Fibroblast of the conjunctiva (primary cell): ENCODE results near the gene SCN4B.

Source experiments
- DNase-seq: peaks from one replicate; pipeline ENCODE4 v3.0.0-alpha.2; 2010; ENCODE audit warnings: low read depth

SCN4B gene

GRCh38 chr11:118174006-118174567 lies 21.5 kb upstream of the SCN4B start:
- no peak for DNase-seq

GRCh38 chr11:118172356-118172755 lies 19.7 kb upstream of the SCN4B start:
- no peak for DNase-seq

DNA sequence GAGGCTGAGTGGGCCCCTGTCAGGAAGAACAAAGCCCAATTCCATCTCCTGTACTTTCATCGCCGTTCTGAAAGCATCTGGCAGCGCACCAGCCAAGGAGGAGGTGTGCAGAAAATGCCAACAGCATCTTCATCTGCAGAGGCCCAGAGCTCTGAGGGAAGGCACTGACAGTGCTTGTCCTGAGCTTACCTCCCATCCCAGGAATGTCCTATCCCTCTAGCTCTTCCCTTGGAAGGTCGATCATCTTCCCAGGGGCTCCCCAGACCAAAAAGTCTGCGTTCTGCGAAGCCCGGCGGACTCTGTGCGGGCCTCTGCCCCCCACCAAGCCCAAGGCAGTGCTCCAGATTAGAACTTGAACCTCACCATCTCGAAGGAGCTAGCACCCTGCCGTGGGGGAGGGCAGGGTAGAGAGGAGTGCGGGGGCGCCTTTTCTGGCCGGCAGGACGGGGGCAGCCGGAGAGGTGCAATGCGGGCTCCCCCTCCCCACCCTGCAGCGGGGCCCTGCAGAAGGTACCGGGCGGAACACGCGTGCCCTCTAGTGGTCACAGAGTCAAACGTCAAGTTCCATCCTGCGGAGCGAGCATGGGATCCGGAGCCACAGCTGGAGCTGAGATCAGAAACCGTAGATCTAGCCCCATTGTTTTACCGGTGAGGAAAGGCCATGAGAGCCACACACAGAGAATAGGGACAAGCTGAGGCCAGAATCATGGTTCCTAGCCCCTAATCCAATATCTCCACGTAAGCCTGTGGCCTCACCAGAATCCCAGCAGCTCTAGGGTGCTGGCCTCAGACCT lies 18.8 kb upstream of the SCN4B start:
- peak; percentile 43 for DNase-seq

GRCh38 chr11:118170882-118171268 lies 18.3 kb upstream of the SCN4B start:
- DNase-seq = no peak

DNA sequence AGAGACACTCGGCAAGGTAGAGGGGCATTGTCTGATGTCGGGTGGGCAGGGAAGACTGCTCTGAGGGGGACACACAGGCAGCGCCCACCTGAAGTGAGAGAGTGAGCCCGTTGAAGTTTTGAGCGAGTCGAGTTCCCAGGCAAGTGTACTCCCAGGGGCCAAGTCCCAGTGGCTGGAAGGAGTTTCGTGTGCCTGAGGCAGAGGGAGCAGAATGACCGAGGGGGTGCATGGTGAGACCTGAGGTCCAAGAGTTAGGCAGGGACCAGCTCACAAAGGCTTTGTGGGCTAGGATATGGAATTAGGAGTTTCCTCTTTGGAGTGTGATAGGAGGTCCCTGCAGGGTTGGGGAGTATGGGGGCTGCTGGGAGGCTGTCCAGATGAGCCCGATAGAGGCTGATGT lies 17.6 kb upstream of the SCN4B start:
- DNase-seq = no peak

DNA sequence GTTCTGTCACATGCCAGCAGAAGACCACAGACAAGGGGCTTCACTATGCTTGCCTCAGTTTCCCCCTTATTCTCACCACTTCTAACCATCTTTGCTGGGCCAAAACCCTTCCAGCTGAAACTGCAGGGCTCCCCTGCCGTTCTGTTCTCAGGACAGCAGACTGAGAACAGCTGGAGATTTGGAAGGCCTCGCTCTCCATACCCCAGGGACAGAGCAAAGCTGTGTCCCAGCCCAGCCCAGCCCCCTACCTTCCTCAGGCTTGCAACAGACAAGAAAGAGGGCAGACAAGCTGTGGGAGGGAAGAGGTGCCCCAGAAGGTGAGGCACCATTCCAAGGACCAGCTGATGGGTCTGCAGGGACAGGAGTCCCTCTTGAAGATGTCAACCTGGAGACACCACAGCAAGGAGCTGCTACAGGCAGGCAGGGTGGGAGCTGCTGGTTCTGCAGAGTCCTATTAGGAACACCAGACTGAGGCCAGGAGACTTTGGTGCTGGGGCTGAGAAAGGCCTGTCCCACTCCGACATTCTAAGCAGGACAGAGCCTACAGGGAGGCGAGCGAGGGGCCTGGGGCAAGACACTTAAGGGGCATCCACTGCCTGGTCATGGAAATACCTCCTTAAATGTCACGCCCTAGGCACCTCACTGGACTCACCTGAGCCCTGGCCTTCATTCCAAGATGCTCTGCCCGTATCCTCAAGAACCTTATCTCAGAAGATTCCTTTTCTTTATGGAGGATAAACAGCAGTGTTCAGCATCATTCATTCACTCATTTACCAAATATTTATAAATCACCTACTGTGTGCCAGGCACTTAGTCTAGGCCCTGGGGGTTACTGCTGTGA lies 16.9 kb upstream of the SCN4B start:
- no peak for DNase-seq

DNA sequence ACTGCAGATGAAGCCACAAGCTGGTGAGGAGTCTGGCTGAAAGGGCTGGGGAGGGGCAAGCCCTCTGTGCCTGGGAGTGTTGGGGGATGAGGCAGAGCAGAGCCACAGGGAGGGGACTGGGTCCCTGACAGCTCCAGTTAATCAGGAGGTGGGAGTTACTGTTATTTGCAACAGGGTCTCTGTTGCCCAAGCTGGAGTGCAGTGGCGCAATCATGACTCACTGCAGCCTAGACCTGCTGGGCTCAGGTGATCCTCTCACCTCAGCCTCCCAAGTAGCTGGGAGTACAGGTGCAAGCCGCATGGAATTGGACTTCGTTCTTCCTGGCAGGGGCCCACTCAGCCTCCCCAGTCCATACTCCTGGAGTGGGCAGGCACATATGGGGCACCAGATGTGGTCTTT lies 16.1 kb upstream of the SCN4B start:
- no peak for DNase-seq

DNA sequence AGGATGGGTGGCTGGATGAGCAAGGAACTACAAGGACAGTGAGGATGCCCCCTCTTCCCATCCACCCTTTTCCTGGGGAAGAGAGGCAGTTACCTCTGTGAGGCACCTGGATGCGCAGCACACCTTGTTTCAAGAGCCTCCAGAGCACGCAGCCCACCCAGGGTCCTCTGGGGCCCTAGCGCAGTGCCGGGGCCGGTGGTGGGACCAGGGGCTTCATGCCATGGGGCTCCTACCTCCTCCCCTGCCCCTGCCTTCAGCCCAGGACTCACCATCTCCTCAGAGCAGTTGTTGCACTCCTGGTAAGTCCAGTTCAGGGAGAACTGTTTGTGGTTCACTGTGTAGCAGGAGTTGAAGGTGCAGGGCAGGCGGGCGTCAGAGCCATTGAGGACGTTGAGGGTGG lies 15.7 kb upstream of the SCN4B start:
- no peak for DNase-seq

DNA sequence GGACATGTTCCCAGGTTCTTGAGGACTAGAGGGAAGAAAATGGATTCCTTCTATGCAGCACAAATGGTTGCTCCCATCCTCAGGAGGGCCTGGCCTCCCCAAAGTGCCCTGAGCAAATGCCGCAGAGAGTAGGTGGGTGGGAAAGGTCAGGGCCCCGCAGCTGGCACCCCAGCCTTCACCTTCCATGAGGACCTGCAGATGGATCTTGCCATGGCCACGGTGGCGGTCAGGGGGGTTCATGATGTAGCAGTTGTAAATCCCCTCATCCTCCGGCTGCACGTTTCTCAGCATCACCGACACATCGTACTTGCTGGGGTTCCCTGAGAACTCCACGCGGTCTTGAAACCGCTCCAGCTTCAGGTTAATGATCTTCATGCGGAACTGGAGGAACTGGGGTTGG lies 15.3 kb upstream of the SCN4B start:
- no peak for DNase-seq

DNA sequence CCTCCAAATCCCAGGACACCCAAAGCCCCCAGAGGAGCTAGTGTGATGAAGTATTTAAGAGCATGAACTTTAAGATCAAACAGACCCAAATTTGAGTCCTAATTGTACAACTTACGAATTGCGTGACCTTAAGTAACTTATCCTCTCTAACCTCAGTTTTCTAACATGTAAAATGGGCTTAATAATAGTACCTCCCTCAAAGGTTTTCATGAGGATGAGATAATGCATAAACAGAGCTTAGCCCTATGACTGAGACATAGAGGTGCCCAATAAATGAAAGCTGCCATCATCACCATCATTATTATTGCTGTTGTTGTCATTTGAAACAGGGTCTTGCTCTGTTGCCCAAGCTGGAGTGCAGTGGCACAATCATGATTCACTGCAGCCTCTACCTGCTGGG lies 14.6 kb upstream of the SCN4B start:
- no peak for DNase-seq

- DNase-seq = no peak
Observed at GRCh38 chr11:118166641-118167040, 14.0 kb upstream of the SCN4B start.

- no peak for DNase-seq
Observed at GRCh38 chr11:118164885-118165284, 12.3 kb upstream of the SCN4B start.

GRCh38 chr11:118163494-118163893 lies 10.9 kb upstream of the SCN4B start:
- DNase-seq = no peak

GRCh38 chr11:118162846-118163245 lies 10.2 kb upstream of the SCN4B start:
- DNase-seq = no peak

DNA sequence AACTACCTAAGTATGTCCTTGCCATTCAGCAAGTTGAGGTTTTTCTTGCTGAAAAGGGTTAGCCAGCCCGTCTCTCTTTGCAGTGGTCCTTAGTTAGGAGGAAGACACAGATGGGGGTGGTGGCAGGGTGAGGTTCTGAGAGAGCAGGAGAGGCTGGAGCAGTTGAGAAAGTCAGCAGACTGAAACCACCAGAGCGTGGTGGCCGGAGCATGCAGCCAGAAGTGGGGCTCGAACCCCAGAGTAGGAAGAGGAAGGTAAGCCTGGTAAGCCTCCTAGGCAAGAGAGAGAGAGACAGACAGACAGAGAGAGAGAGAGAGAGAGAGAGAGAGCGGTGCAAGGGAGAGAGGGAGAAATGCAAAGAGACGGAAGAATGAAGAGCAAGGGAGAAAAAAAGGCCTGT lies 9.2 kb upstream of the SCN4B start:
- no peak for DNase-seq

DNA sequence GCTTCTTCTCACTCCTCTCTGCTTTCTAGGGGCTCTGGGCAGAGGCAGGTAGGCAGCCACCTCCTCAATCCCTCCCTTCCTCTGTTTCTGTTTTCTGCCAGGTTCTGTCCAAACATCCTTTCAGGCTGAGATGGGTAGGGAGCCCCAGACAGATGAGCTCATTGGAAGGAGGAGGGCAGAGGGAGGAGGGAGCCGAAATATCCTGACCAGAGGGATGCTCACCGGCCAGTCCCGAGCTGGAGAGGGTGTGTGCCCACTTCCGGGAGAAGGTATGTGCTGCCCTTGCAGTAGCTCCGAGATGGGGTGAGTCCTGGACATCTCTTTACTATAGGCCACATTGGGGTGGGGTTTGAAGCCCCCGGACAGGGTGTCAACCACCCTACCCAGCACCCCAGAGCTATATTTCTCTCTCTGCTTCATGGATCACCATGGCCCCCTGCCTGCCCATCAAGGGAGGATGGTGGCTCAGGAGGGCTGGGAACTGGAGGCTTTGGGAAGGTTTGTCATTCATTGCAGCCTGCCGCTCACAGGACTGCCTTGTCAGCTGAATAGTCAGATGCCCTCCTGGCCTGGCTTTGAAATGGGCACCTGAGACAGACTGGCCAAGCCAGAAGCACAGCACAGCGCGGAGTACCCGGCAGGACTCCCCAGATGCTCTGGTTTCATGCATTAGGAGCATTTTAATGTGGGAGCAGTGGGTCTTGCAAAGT lies 4.7 kb upstream of the SCN4B start:
- no peak for DNase-seq

DNA sequence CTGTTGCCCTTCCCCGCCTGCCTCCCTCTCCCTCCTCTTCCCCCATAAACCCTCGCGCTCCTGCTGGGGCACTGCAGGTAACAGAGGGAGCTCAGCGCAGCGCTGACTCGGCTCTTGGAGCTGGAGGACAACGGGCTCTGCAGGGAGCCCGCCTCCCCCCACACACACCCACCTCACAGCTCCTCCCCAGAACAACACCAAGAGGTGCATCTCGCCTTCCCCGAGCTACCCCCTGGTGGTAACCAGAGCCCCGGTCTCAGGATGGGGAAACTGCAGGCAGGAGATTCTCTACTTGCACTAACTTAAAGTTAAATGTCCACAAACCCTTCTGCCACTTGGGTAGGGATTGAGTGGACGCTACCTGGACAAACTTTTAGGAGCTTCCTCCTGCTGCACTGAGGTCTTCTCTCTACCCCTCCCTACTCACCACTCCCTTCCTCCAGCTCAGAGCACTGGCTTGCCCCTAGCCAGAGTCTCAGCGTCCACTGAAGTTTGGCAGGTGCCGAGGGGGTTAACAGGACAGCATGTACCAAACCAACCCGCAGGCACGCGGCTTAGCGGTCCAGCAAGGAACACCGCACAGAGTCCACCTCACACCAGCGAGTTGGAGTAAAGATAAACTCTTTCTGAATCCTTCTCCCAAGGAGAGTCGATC lies 4.0 kb upstream of the SCN4B start:
- no peak for DNase-seq

- DNase-seq = no peak
Observed at GRCh38 chr11:118155776-118156530, 3.3 kb upstream of the SCN4B start.

DNA sequence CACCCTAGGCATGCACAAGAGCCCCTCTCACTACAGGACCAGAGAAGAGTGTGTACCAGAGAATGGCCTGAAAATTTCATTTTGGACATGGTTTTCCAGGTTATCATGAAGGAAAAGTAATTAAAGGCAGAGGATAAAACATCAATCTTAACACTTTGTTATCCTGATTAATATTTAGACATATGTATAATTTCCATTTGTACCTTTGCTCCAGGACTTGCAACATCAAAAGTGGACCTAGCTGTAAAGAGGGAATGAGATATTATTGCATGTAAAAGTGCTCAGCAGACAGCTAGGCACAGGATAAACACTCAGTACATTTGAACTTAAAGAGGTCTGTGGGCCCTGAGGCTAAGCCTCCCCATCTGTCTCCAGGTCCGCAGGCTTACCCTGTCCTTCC lies 2.0 kb upstream of the SCN4B start:
- no peak for DNase-seq

- DNase-seq = no peak
Observed at GRCh38 chr11:118153976-118154375, 1.4 kb upstream of the SCN4B start.

- DNase-seq = no peak
Observed at GRCh38 chr11:118153516-118153915, 893 bp upstream of the SCN4B start.
